ENCODE results near the gene SCO2. TPM values are rescaled to one million over a fixed set of nuclear protein-coding genes. Genes with fewer than 3 reads are reported as not detected.
A peak's percentile ranks its signal among the peaks of the same experiment; 100 is the strongest.

The SCO2 gene
- total and polyA plus RNA-seq, 4 donors, result 0.40 to 7.3 (median 3.9) TPM

- no peaks in the 10 kb centered on the region for H3K27me3 ChIP-seq (ENCODE audit: control insufficient read depth, insufficient read depth, low read length)
- H3K36me3 ChIP-seq (ENCODE audit: control insufficient read depth, insufficient read depth, low read length), result peaks cover 57% of the 10 kb centered on the region
- no peak overlapping the region for H3K27ac ChIP-seq (ENCODE audit: low read depth, low read length)
- DNase-seq (ENCODE audit: low read depth in 4 of 6, low spot score in 6 of 6), result no peak
- peaks cover 12% of the 10 kb centered on the region for H3K4me1 ChIP-seq (ENCODE audit: control insufficient read depth, insufficient read depth, low read length)
- no peaks in the 10 kb centered on the region for H3K9me3 ChIP-seq (ENCODE audit: control insufficient read depth, insufficient read depth, low read length)
- H3K4me3 ChIP-seq (ENCODE audit: low read depth, low read length), result no peak overlapping the region
- 91% methylated on average over 4 of the region's 7 CpGs for WGBS (ENCODE audit: insufficient coverage)
Observed at GRCh38 chr22:50568626-50569025, 43.2 kb upstream of the SCO2 start.

- H3K27ac ChIP-seq (ENCODE audit: low read depth, low read length), result no peak overlapping the region
- H3K4me3 ChIP-seq (ENCODE audit: low read depth, low read length), result no peak overlapping the region
- no peak for DNase-seq (ENCODE audit: low read depth in 4 of 6, low spot score in 6 of 6)
- no peaks in the 10 kb centered on the region for H3K27me3 ChIP-seq (ENCODE audit: control insufficient read depth, insufficient read depth, low read length)
- no peaks in the 10 kb centered on the region for H3K9me3 ChIP-seq (ENCODE audit: control insufficient read depth, insufficient read depth, low read length)
- WGBS (ENCODE audit: insufficient coverage), result 93% methylated on average over 6 of the region's 7 CpGs
- H3K4me1 ChIP-seq (ENCODE audit: control insufficient read depth, insufficient read depth, low read length), result peaks cover 15% of the 10 kb centered on the region
- H3K36me3 ChIP-seq (ENCODE audit: control insufficient read depth, insufficient read depth, low read length), result peaks cover 48% of the 10 kb centered on the region
Observed at GRCh38 chr22:50567721-50568252, 42.4 kb upstream of the SCO2 start.

- H3K27ac ChIP-seq (ENCODE audit: low read depth, low read length), result no peak overlapping the region
- H3K4me3 ChIP-seq (ENCODE audit: low read depth, low read length), result no peak overlapping the region
- H3K27me3 ChIP-seq (ENCODE audit: control insufficient read depth, insufficient read depth, low read length), result no peaks in the 10 kb centered on the region
- H3K4me1 ChIP-seq (ENCODE audit: control insufficient read depth, insufficient read depth, low read length), result peaks cover 15% of the 10 kb centered on the region
- 87% methylated on average over 9 of the region's 11 CpGs for WGBS (ENCODE audit: insufficient coverage)
- no peak for DNase-seq (ENCODE audit: low read depth in 4 of 6, low spot score in 6 of 6)
- peaks cover 14% of the 10 kb centered on the region for H3K36me3 ChIP-seq (ENCODE audit: control insufficient read depth, insufficient read depth, low read length)
- H3K9me3 ChIP-seq (ENCODE audit: control insufficient read depth, insufficient read depth, low read length), result no peaks in the 10 kb centered on the region
Observed at GRCh38 chr22:50564289-50564688, 38.9 kb upstream of the SCO2 start.

GRCh38 chr22:50563413-50564160, 38.2 kb upstream of the SCO2 start:
- Histone ChIP-seq H3K36me3 (ENCODE audit: control insufficient read depth, insufficient read depth, low read length) (peaks cover 7% of the 10 kb centered on the region), H3K4me1 (ENCODE audit: control insufficient read depth, insufficient read depth, low read length) (peaks cover 15% of the 10 kb centered on the region), H3K27ac (ENCODE audit: low read depth, low read length) (no peak overlapping the region), H3K9me3 (ENCODE audit: control insufficient read depth, insufficient read depth, low read length) (no peaks in the 10 kb centered on the region), H3K4me3 (ENCODE audit: low read depth, low read length) (peak overlapping the region; percentile 79), H3K27me3 (ENCODE audit: control insufficient read depth, insufficient read depth, low read length) (no peaks in the 10 kb centered on the region)
- peak in 1 of 6 donors; percentile 27 for DNase-seq (ENCODE audit: low read depth in 4 of 6, low spot score in 6 of 6)
- 17% methylated on average over 15 of the region's 17 CpGs for WGBS (ENCODE audit: insufficient coverage)

GRCh38 chr22:50562523-50563412, 37.4 kb upstream of the SCO2 start, which contains the start of gene SYCE3:
Gene SYCE3 (minus strand): TSS chr22:50562919. CDS start chr22:50556405, 6,514 bp downstream.
- no peak within 1 kb of the TSS for H3K27ac ChIP-seq (ENCODE audit: low read depth, low read length)
- peak within 1 kb of the TSS; percentile 79 for H3K4me3 ChIP-seq (ENCODE audit: low read depth, low read length)
- WGBS (ENCODE audit: insufficient coverage), result under 1% methylated on average over 52 of the region's 61 CpGs
- H3K27me3 ChIP-seq (ENCODE audit: control insufficient read depth, insufficient read depth, low read length), result no peaks in the 10 kb centered on the region
- no peaks in the 10 kb centered on the region for H3K9me3 ChIP-seq (ENCODE audit: control insufficient read depth, insufficient read depth, low read length)
- peak; percentile 79 to 98 (median 92) for DNase-seq (ENCODE audit: low read depth in 4 of 6, low spot score in 6 of 6)
- peaks cover 2% of the 10 kb centered on the region for H3K36me3 ChIP-seq (ENCODE audit: control insufficient read depth, insufficient read depth, low read length)
- peaks cover 15% of the 10 kb centered on the region for H3K4me1 ChIP-seq (ENCODE audit: control insufficient read depth, insufficient read depth, low read length)

- no peak overlapping the region for H3K4me3 ChIP-seq (ENCODE audit: low read depth, low read length)
- H3K4me1 ChIP-seq (ENCODE audit: control insufficient read depth, insufficient read depth, low read length), result peaks cover 15% of the 10 kb centered on the region
- H3K27me3 ChIP-seq (ENCODE audit: control insufficient read depth, insufficient read depth, low read length), result no peaks in the 10 kb centered on the region
- 70% methylated on average over 18 of the region's 34 CpGs for WGBS (ENCODE audit: insufficient coverage)
- H3K27ac ChIP-seq (ENCODE audit: low read depth, low read length), result no peak overlapping the region
- H3K9me3 ChIP-seq (ENCODE audit: control insufficient read depth, insufficient read depth, low read length), result no peaks in the 10 kb centered on the region
- DNase-seq (ENCODE audit: low read depth in 4 of 6, low spot score in 6 of 6), result no peak
- no peaks in the 10 kb centered on the region for H3K36me3 ChIP-seq (ENCODE audit: control insufficient read depth, insufficient read depth, low read length)
Observed at GRCh38 chr22:50561401-50562358, 36.3 kb upstream of the SCO2 start.

- Histone ChIP-seq H3K27me3 (ENCODE audit: control insufficient read depth, insufficient read depth, low read length) (no peaks in the 10 kb centered on the region), H3K27ac (ENCODE audit: low read depth, low read length) (no peak overlapping the region), H3K36me3 (ENCODE audit: control insufficient read depth, insufficient read depth, low read length) (no peaks in the 10 kb centered on the region), H3K4me3 (ENCODE audit: low read depth, low read length) (no peak overlapping the region), H3K9me3 (ENCODE audit: control insufficient read depth, insufficient read depth, low read length) (no peaks in the 10 kb centered on the region), H3K4me1 (ENCODE audit: control insufficient read depth, insufficient read depth, low read length) (peaks cover 15% of the 10 kb centered on the region)
- WGBS (ENCODE audit: insufficient coverage), result 87% methylated on average over 1 of the region's 3 CpGs
- no peak for DNase-seq (ENCODE audit: low read depth in 4 of 6, low spot score in 6 of 6)
Observed at GRCh38 chr22:50560034-50560433, 34.6 kb upstream of the SCO2 start.

- DNase-seq (ENCODE audit: low read depth in 4 of 6, low spot score in 6 of 6), result peak in 1 of 6 donors; percentile 5
- Histone ChIP-seq H3K36me3 (ENCODE audit: control insufficient read depth, insufficient read depth, low read length) (no peaks in the 10 kb centered on the region), H3K27me3 (ENCODE audit: control insufficient read depth, insufficient read depth, low read length) (peaks cover 3% of the 10 kb centered on the region), H3K4me1 (ENCODE audit: control insufficient read depth, insufficient read depth, low read length) (no peaks in the 10 kb centered on the region), H3K4me3 (ENCODE audit: low read depth, low read length) (no peak overlapping the region), H3K9me3 (ENCODE audit: control insufficient read depth, insufficient read depth, low read length) (no peaks in the 10 kb centered on the region), H3K27ac (ENCODE audit: low read depth, low read length) (no peak overlapping the region)
- WGBS (ENCODE audit: insufficient coverage), result no CpG with 5 or more reads among the region's 5 CpGs
Observed at GRCh38 chr22:50556703-50557102, 31.3 kb upstream of the SCO2 start.

GRCh38 chr22:50553310-50553709, 27.9 kb upstream of the SCO2 start:
- 97% methylated on average over 5 of the region's 8 CpGs for WGBS (ENCODE audit: insufficient coverage)
- Histone ChIP-seq H3K36me3 (ENCODE audit: control insufficient read depth, insufficient read depth, low read length) (no peaks in the 10 kb centered on the region), H3K27me3 (ENCODE audit: control insufficient read depth, insufficient read depth, low read length) (peaks cover 17% of the 10 kb centered on the region)

More at GRCh38 chr22:50553310-50553709, 27.9 kb upstream of the SCO2 start:
- no peaks in the 10 kb centered on the region for H3K4me1 ChIP-seq (ENCODE audit: control insufficient read depth, insufficient read depth, low read length)
- no peak overlapping the region for H3K4me3 ChIP-seq (ENCODE audit: low read depth, low read length)
- no peak overlapping the region for H3K27ac ChIP-seq (ENCODE audit: low read depth, low read length)
- DNase-seq (ENCODE audit: low read depth in 4 of 6, low spot score in 6 of 6), result no peak
- H3K9me3 ChIP-seq (ENCODE audit: control insufficient read depth, insufficient read depth, low read length), result no peaks in the 10 kb centered on the region
